Pulmonary artery endothelial cell (primary cell): ENCODE measurements around the gene DEAF1. TPM values are rescaled to one million over a fixed set of nuclear protein-coding genes. Genes with fewer than 3 reads are reported as not detected.
"Not testable (repeated sequence)": the region's sequence is repeated elsewhere in the genome, so short reads cannot be mapped to it uniquely, and the experiment has no call there.

Source experiments
- DNase-seq: peaks from one replicate; pipeline ENCODE4 v3.0.0-alpha.2; 2011; ENCODE audit warnings: low read depth, low spot score
- total RNA-seq: library from RNA; depleted of rRNA; stranded (reverse); fragments of >200 nt; gene quantifications from 2 replicates; pipeline ENCODE4 v1.2.3, GENCODE V29; 2014

DEAF1 gene
- total RNA-seq, 1 donor from 2014 or later: 66.1 TPM

DNA sequence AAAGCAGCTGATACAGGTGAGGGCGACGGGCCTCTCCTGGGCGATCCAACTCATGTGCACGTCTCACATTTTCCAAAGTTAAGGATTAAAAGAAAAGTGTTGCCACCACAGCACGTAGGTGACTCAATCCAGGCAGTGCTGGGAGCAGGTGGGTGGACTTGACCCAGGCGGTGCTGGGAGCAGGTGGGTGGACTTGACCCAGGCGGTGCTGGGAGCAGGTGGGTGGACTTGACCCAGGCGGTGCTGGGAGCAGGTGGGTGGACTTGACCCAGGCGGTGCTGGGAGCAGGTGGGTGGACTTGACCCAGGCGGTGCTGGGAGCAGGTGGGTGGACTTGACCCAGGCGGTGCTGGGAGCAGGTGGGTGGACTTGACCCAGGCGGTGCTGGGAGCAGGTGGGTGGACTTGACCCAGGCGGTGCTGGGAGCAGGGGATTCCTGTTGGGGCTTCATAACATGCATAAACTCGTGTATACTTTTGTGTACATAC lies 47.3 kb downstream of the DEAF1 start:
- DNase-seq: not testable (repeated sequence)

DNA sequence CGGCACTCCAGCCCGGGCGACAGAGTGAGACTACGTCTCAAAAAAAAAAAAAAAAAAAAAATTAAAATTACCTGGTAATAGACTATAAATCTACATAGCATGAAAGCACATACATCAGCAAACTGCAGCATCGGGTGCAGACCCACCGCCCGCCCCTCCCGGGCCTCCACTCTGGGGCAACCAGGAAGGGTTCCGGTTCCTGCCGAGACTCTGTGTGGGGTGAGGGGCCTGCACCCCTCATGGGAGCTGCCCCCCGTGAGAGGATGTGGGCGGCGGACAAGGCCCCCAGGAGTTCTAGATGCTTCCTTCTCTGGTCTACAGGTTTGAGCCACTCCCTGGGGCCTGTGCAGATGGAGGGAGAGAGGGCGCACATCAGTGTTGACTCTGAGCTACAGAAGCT lies 48.8 kb downstream of the DEAF1 start:
- DNase-seq: no peak

DNA sequence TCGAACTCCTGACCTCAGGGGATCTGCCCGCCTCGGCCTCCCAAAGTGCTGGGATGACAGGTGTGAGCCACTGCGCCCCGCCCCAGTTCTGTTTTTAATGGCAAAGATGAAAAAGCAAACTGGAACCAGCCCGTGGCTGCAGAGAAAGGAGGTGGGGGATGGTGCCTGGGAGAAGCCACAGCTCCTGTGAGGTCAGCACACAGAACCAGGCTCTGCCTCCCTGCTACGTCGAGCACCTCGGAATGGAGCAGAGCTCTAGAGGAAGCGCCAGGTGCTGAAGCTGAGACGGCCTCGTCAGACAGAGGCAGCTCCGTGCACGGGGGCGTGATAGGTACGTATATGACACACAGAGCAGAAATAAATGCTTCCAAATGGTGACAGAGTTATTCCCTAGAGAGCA lies 49.5 kb downstream of the DEAF1 start:
- DNase-seq: no peak

DNA sequence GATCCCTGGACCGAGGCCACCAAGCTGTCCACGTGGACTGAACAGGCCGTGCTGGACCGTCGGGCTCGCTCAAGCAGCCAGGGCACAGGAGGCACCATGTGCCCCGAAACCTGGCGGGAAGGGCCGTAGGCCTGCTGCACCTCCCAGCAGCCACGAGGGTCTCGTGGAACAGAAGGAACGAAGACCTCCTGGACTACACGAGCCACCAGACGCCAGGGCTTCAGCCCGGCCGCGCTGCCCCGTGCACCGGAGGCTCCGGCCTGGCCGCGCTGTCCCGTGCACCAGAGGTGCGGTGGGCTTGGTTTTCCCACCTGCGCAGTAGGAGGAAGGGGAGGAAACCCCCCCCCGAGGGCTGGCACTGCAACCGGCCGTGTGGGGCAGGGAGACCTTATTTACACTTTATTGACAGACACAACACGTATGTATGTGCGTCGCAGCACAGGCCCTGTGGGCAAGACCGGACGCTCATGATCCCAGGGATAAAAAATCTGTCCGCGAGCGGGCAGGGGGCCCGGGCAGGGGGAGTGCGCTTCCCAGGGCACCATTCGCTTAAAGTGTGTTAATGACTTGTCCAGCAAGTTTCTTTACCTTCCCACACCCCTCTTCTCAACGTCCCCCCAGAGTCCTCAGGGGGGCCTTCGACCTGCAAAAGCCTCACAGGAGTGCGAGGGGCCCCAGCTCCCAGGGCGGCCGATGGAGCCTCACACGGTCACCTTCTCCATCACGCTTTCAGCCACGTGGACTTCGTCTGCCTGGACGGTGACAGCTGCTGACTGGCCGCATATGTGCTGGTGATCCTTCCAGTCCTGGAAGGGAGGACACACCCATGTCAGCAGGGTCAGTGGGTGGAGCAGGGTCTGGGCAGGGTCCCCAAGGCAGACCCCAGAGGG lies 50.9 kb downstream of the DEAF1 start:
- no peak for DNase-seq

DNA sequence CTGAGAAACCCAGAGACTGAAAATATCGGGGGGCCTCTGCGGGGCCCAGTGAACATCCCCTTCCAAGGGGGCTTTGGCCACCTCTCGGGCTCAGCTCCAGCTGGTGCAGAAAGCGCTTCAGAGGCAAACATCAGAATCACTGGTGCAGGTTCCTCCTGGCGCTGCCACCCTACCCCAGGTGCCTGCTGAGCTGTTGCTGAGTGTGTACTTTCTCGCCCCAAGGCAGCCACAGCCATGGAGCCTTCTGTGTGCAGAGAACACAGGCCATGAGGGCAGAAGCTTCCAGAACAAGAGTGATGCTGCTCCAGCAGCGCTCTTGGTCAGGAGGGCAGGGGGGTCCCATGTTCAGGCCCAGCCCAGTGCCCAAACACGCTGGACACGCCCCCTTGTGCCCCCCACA lies 51.7 kb downstream of the DEAF1 start:
- DNase-seq: no peak

DNA sequence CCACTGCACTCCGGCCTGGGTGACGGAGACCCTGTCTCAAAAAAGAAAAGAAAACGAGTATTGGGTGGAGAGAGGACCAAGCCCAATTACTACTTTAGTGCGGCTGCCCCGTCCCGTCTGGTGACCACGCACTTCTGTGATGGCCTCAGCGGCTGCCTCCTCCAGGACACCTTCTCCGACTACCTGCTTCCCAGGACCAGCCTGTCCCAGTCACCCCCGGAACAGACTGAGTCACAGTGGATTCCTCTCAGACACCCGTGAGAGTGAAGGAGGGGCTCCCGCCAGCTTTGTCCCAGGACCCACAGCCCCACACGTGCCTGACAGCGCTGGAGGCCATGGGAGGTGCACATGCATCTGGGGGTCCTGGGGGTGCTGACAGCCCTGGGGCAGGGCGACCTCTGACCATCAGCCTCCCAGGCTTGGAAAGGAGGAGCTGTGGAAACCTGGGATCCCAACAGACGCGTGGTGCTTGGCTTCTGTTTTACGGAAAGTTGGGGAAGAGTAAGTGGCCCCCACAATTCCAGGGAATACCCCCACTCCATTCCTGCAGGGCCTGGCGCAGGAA lies 53.1 kb downstream of the DEAF1 start:
- DNase-seq: no peak

DNA sequence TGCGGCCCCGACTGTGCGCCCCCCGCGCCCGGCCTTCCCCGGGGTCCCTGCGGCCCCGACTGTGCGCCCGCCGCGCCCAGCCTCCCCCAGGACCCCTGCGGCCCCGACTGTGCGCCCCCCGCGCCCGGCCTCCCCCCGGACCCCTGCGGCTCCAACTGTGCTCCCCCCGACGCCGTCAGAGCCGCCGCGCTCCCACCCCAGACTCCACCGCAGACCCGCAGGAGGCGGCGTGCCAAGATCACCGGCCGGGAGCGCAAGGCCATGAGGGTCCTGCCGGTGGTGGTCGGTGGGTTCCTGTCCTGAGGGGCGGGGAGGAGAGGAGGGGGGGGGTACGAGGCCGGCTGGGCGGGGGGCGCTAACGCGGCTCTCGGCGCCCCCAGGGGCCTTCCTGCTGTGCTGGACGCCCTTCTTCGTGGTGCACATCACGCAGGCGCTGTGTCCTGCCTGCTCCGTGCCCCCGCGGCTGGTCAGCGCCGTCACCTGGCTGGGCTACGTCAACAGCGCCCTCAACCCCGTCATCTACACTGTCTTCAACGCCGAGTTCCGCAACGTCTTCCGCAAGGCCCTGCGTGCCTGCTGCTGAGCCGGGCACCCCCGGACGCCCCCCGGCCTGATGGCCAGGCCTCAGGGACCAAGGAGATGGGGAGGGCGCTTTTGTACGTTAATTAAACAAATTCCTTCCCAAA lies 54.9 kb downstream of the DEAF1 start:
- no peak for DNase-seq

DNA sequence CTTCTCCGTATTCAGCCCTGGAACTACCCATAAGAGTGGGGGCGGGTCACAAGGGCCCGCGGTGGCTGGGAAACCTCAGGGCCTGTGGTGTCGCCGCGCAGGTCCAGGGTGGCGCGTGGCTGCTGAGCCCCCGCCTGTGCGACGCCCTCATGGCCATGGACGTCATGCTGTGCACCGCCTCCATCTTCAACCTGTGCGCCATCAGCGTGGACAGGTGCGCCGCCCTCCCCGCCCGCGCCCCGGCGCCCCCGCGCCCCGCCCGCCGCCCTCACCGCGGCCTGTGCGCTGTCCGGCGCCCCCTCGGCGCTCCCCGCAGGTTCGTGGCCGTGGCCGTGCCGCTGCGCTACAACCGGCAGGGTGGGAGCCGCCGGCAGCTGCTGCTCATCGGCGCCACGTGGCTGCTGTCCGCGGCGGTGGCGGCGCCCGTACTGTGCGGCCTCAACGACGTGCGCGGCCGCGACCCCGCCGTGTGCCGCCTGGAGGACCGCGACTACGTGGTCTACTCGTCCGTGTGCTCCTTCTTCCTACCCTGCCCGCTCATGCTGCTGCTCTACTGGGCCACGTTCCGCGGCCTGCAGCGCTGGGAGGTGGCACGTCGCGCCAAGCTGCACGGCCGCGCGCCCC lies 55.6 kb downstream of the DEAF1 start:
- DNase-seq: no peak

DNA sequence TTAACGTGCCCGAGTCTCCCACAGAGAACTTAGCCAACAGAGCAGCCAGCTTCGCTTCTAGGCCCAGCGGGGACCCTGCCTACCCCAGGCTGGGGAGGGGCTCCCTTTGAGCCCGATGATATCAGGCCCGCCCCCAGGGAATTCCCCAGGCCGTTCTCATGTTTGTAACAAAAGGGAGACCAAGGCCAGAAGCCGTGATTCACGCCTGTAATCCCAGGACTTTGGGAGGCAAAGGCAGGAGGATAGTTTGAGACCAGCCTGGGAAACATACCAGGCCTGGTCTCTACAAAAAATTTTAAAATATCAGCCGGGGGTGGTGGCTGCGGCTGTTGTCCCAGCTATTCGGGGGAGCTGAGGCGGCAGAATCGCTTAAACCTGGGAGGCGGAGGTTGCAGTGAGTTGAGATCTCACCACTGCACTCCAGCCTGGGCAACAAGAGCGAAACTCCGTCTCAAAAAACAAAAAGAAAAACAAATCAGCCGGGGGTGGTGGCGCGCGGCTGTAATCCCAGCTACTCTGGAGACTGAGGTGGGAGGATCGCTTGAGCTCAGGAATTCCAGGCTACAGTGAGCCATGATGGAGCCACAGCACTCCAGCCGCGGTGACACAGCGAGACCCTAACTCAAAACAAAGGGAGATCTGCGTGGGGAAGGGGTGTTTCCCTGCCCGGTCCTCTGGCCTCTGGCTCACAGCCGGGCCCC lies 56.2 kb downstream of the DEAF1 start:
- DNase-seq: no peak

DNA sequence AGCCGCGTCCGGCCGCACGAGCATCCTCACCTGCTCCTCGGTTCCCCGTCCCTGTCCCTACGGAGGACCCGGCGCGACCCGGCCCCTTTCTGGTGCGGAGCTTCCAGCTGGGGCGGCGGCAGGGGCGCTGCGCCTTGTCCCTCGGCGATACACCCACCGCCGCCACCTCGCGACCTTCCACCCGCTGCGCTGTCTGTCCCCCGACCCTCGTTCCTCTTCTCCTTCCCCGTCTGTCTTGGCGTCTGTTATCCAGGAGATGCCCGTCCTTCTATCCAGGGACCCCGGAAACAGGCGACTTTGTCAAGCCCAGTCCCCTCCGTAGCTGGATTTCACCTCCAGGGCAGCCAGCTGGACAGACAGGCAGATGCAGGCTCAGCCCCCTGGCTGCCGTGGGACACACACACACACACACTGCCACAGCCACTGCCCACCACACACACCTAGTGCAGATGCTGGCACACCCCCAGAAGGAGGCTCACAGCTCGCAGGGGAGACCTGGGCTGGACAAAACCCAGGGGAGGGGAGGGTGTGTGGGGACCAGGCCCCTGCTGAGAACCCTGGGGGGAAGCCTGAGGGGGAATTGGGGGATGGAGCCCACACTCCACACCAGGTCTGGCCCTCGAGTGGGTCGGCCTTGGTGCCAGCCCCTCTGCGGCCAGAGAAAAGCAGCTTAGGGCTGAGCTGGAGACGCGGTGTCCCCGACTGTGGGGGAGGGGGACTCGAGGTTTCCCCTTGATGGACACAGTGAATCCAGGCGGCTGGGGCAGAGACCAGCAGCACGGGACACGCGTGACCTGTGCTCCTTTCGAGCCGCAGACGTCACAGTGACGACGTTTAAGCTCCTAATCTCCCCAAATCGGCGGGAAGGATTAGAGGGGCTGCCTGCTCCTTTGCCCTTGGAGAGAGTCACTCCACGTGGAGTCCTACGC lies 57.2 kb downstream of the DEAF1 start:
- DNase-seq: no peak

DNA sequence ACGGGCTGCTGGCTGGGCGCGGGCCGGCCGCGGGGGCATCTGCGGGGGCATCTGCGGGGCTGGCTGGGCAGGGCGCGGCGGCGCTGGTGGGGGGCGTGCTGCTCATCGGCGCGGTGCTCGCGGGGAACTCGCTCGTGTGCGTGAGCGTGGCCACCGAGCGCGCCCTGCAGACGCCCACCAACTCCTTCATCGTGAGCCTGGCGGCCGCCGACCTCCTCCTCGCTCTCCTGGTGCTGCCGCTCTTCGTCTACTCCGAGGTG lies 57.8 kb downstream of the DEAF1 start:
- no peak for DNase-seq

DNA sequence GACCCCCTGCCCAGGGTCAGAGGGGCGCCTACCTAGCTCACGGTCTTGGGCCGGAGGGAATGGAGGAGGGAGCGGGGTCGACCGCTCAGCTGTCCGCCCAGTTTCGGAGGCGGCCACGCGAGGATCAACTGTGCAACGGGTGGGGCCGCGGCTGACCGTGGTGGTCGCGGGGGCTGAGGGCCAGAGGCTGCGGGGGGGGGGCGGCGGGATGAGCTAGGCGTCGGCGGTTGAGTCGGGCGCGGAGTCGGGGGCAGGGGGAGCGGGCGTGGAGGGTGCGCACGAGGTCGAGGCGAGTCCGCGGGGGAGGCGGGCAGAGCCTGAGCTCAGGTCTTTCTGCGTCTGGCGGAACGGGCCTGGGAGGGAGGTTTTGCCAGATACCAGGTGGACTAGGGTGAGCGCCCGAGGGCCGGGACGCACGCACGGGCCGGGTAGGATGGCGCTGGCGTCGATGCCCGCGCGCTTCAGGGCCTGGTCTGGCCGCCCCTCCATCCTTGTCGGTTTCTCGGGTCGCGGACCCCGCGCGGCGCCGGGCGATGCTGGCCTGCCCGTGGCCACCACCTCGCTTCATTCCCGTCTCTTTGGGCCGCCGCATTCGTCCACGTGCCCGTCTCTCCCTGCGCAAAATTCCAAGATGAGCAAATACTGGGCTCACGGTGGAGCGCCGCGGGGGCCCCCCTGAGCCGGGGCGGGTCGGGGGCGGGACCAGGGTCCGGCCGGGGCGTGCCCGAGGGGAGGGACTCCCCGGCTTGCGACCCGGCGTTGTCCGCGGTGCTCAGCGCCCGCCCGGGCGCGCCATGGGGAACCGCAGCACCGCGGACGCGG lies 58.3 kb downstream of the DEAF1 start, which contains the start of gene DRD4:
TSS of gene DRD4 (plus strand) at position 759 of the 822 bp plus-strand sequence. CDS start at position 795, 36 bp downstream.
- DNase-seq: no peak

DNA sequence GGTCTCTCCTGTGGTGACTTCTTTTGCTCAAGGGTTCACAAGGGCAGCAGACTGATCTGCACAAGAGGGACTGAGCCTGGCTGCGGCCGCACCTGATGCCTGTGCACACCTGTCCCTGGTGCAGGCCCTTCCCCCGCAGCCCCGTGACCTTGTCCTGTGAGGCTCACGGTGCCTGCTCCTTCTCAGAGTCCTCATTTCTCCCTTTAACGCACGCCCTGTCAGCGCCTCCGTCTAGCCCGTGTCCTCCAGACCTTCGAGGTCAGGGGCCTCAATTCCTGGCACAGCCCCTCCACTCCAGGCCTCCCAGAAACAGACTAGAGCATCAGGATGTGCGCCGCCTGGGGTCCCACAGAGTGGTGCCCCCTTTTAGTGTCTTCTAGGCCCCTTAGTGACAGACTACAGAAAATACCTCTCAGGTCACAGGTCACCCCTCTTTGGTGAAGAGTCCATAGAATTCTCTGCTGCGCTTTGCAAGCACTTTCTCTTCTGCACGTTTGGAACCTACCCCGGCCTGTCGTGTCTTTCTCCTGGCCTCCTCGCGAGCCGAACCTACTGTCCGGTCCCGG lies 59.0 kb downstream of the DEAF1 start:
- no peak for DNase-seq

DNA sequence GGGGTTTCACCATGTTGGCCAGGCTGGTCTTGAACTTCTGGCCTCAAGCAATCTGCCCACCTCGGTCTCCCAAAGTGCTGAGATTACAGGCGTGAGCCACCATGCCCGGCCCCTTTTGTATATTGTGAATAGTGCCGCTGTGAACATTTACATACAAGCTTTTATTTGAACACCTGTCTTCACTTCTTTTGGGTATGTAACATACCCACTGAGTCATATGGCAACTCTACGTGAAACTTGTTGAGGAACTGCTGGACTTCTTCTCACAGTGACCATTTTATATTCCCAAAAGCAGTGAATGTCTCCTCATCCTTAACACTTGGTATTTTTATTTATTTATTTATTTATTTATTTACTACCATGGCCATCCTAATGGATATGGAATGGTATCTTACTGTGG lies 64.2 kb downstream of the DEAF1 start:
- DNase-seq: no peak

DNA sequence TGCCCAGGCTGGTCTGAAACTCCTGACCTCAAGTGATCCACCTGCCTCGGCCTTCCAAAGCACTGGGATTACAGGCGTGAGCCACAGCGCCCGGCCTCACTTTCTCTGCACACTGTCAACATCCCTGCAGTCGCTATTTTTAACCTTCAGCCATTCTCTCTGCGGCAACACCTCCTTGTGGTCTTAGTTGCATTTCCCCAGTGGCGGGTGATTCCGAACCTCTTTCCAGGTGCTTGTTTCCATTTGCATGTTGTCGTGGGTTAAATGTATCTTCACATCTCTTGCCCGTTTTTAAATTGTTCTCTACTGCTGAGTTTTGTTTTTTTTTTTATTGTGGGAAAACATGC lies 65.8 kb downstream of the DEAF1 start:
- no peak for DNase-seq

DNA sequence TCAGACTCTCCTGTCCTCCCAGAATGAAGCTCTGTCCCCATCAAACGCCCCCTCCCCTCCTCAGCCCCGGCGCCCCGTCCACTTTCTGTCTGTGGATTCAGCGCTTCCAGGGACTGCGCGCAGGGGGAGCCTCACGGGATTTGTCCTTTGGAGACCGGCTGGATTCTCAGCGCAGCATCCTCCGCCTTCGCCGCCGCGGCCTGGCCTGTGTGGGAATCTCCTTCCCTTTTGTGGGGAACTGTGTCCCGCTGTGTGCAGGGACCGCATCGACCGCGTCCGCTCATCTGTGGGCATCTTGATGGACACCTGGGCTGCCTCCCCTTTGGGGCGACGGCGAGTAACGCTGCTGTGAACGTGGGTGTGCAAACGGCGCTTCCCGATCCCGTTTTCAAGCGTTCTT lies 67.0 kb downstream of the DEAF1 start:
- DNase-seq: no peak

DNA sequence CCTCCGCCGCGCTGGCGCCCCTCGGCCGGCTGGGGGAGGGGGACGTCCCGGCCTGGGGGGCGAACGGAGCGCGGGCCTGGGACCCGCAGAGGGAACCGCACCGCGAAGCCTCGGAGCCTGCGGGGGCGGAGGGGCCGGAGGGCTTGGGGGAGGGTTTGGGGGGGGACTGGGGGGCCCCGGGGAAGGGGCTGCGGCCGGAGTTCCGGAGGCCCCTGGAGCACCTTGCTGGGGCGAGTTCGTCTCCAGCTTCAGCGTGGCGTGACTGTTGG lies 67.8 kb downstream of the DEAF1 start:
- no peak for DNase-seq

DNA sequence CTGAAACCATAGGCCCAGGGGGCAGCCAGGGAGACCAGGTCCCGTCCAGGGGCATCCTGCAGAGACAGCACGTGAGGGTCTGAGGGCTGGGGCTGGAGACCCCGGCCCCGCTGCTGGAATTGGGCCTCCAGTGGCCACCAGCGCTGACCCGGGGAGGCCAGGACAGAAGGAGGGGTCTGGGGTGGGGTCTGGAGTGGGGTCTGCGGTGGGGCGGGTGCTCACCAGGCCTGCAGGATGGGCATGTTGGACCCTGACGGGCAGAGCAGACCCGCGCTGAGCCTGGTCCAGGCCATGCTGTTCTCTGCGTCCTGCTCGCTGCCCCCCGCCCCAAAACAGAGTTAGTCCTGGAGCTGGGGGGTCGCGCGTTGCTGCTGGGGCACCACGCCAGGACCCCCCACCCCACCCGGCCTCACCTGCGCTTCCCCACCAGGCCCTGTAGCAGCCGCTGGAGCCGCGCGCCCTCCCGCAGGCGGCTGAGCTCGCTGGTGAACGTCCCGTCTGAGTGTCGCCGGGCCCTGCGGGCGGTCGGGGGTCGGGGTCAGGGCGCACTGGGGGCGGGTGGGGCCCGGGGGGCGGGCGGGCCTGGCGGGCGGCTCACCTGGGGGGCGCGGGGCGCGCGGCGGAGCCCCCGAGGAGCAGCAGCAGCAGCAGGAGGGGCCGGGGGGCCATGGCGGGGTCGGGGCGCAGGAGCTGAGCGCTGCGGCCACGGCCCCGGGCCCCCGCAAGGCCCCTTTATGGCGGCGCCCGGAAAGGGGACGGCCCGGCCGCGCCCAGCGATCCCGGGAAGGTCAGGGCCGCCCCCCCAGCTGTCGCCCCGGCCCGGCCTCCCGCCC lies 68.3 kb downstream of the DEAF1 start, which contains the start of gene SCT:
TSS of gene SCT (minus strand) at position 707 of the 833 bp plus-strand sequence. CDS start at position 669, 38 bp downstream.
- DNase-seq: no peak
